GM23338 (cell line): ENCODE results near the gene SSR4. TPM values are rescaled to one million over a fixed set of nuclear protein-coding genes. Genes with fewer than 3 reads are reported as not detected.

Experiments used
- ATAC-seq: fragments of 200-7000 bp; cut with Tn5 transposase; 3 replicates; pipeline ENCODE4 v1.9.1; 2020
- DNase-seq: peaks from one replicate; pipeline ENCODE4 v3.0.0-alpha.2; 2015; ENCODE audit warnings: low spot score
- H2AFZ ChIP-seq: fragments of 200-600 bp; sonication (generic); 2 replicates; pipeline ENCODE4 v1.8.0; 2016; ENCODE audit warnings: antibody characterized with exemption, mild to moderate bottlenecking, moderate library complexity
- H3F3A ChIP-seq: fragments of 200-600 bp; sonication (generic); replicated peaks from 2 replicates; pipeline ENCODE4 v1.8.0; 2017; ENCODE audit warnings: antibody characterized with exemption, mixed run types, low read depth
- H3K27ac ChIP-seq: fragments of 200-600 bp; sonication (generic); 2 replicates; pipeline ENCODE4 v1.6.1; 2016; ENCODE audit warnings: low read depth
- H3K27me3 ChIP-seq: fragments of 200-600 bp; sonication (generic); 2 replicates; pipeline ENCODE4 v1.8.0; 2016; ENCODE audit warnings: mild to moderate bottlenecking, mixed run types, moderate library complexity; ENCODE audit not compliant: insufficient read depth
- H3K36me3 ChIP-seq: fragments of 200-600 bp; sonication (generic); 2 replicates; pipeline ENCODE4 v1.8.0; 2016; ENCODE audit warnings: mild to moderate bottlenecking; ENCODE audit not compliant: insufficient read depth
- H3K4me1 ChIP-seq: fragments of 200-600 bp; sonication (generic); 2 replicates; pipeline ENCODE4 v1.8.0; 2016; ENCODE audit warnings: mild to moderate bottlenecking, moderate library complexity; ENCODE audit not compliant: insufficient read depth
- H3K4me2 ChIP-seq: fragments of 200-600 bp; sonication (generic); 2 replicates; pipeline ENCODE4 v1.7.1; 2017; ENCODE audit warnings: mixed run types
- H3K4me3 ChIP-seq: fragments of 200-600 bp; sonication (generic); 2 replicates; pipeline ENCODE4 v1.6.1; 2016; ENCODE audit warnings: mixed run types
- H3K79me2 ChIP-seq: fragments of 200-600 bp; sonication (generic); replicated peaks from 2 replicates; pipeline ENCODE4 v1.8.0; 2017; ENCODE audit warnings: mild to moderate bottlenecking; ENCODE audit not compliant: insufficient read depth
- H3K9me2 ChIP-seq: fragments of 200-600 bp; sonication (generic); 2 replicates; pipeline ENCODE4 v1.8.0; 2017; ENCODE audit not compliant: insufficient read depth
- H4K20me1 ChIP-seq: fragments of 200-600 bp; sonication (generic); replicated peaks from 2 replicates; pipeline ENCODE4 v1.8.0; 2017; ENCODE audit warnings: mild to moderate bottlenecking; ENCODE audit not compliant: insufficient read depth
- H3K27ac Mint-ChIP-seq: 2 replicates; pipeline ENCODE4 v1.8.0; 2020; ENCODE audit warnings: inconsistent platforms, mild to moderate bottlenecking, moderate library complexity, mixed read lengths
- H3K27me3 Mint-ChIP-seq: 3 replicates; pipeline ENCODE4 v1.8.0; 2022; ENCODE audit warnings: low read depth, mild to moderate bottlenecking, moderate library complexity, mixed read lengths, inconsistent platforms; ENCODE audit not compliant: insufficient read depth, poor library complexity
- H3K36me3 Mint-ChIP-seq: 3 replicates; pipeline ENCODE4 v1.8.0; 2021; ENCODE audit warnings: low read depth, mild to moderate bottlenecking, inconsistent platforms, moderate library complexity, mixed read lengths
- H3K4me1 Mint-ChIP-seq: 3 replicates; pipeline ENCODE4 v1.8.0; 2020; ENCODE audit warnings: mild to moderate bottlenecking, inconsistent platforms, mixed read lengths
- H3K4me3 Mint-ChIP-seq: 3 replicates; pipeline ENCODE4 v1.8.0; 2021; ENCODE audit warnings: moderate library complexity, mild to moderate bottlenecking, inconsistent platforms, mixed read lengths
- H3K9me3 Mint-ChIP-seq: 3 replicates; pipeline ENCODE4 v1.8.0; 2020; ENCODE audit warnings: moderate library complexity, mild to moderate bottlenecking, inconsistent platforms, mixed read lengths
- CREB1 ChIP-seq: fragments of 250-450 bp; sonication (Bioruptor Pico); IDR thresholded peaks from 2 replicates; pipeline ENCODE4 v1.5.0; 2020; ENCODE audit warnings: low read depth, mild to moderate bottlenecking, moderate library complexity
- CTCF ChIP-seq, 2 experiments: fragments of 200-600 bp in 1 of 2; sonication (generic) in 1 of 2; conservative IDR thresholded peaks; 2 replicates each; pipeline versions ENCODE4 v1.5.1 to v1.6.1; 2016 to 2017; ENCODE audit warnings: antibody characterized with exemption in 2 of 2, low read depth in 2 of 2, mild to moderate bottlenecking in 2 of 2, moderate library complexity in 1 of 2
- EZH2 ChIP-seq: fragments of 200-600 bp; sonication (generic); IDR thresholded peaks from one replicate; pipeline ENCODE4 v1.8.0; 2017; ENCODE audit warnings: antibody characterized with exemption, mild to moderate bottlenecking, low read depth; ENCODE audit not compliant: unreplicated experiment
- EZH2phosphoT487 ChIP-seq: fragments of 200-600 bp; sonication (generic); IDR thresholded peaks from one replicate; pipeline ENCODE4 v1.8.1; 2018; ENCODE audit warnings: antibody characterized with exemption; ENCODE audit not compliant: unreplicated experiment
- JUNB ChIP-seq: IDR thresholded peaks from one replicate; pipeline ENCODE4 v1.6.1; 2016; ENCODE audit warnings: antibody characterized with exemption; ENCODE audit not compliant: unreplicated experiment
- NANOG ChIP-seq: IDR thresholded peaks from 2 replicates; pipeline ENCODE4 v1.6.1; 2016; ENCODE audit warnings: antibody characterized with exemption, borderline replicate concordance
- POLR2AphosphoS5 ChIP-seq: IDR thresholded peaks from 2 replicates; pipeline ENCODE4 v1.6.1; 2016; ENCODE audit warnings: antibody characterized with exemption, low read depth
- STAT1 ChIP-seq: IDR thresholded peaks from one replicate; pipeline ENCODE4 v1.6.1; 2016; ENCODE audit warnings: antibody characterized with exemption; ENCODE audit not compliant: unreplicated experiment
- ZNF114 ChIP-seq: fragments of 250-450 bp; sonication (Bioruptor Pico); IDR thresholded peaks from 2 replicates; pipeline ENCODE4 v1.5.0; 2020; ENCODE audit warnings: mild to moderate bottlenecking, moderate library complexity
- ZNF331 ChIP-seq: fragments of 250-450 bp; sonication (Bioruptor Pico); IDR thresholded peaks from 2 replicates; pipeline ENCODE4 v1.5.0; 2020; ENCODE audit warnings: low read depth, mild to moderate bottlenecking, moderate library complexity
- ZNF462 ChIP-seq: fragments of 250-450 bp; sonication (Bioruptor Pico); IDR thresholded peaks from 2 replicates; pipeline ENCODE4 v1.5.0; 2020; ENCODE audit warnings: mild to moderate bottlenecking, moderate library complexity
- polyA plus RNA-seq: library from polyadenylated mRNA; unstranded; fragments of >200 nt; fragmentation: Nextera tagmentation; extraction: Ambion mirVana; gene quantifications from 2 replicates; pipeline ENCODE4 v1.2.1, GENCODE V29; 2016
- total RNA-seq: library from RNA; depleted of rRNA; stranded (reverse); fragments of >200 nt; shearing (Covaris generic); gene quantifications from 2 replicates; pipeline ENCODE4 v1.2.3, GENCODE V29; 2014

SSR4 gene
- total and polyA plus RNA-seq, 2 experiments from 2014 or later = 107 to 352 TPM

- Histone ChIP-seq H3K27ac (no peak overlapping the region), H3K4me3 (no peak overlapping the region), H3K4me1 (no peaks in the 10 kb centered on the region), H2AFZ (no peak overlapping the region), H4K20me1 (no peaks in the 10 kb centered on the region), H3K79me2 (no peaks in the 10 kb centered on the region), H3K9me2 (no peaks in the 10 kb centered on the region), H3F3A (no peaks in the 10 kb centered on the region), H3K4me2 (no peak overlapping the region), H3K36me3 (no peaks in the 10 kb centered on the region), H3K27me3 (no peaks in the 10 kb centered on the region)
- Mint-ChIP-seq H3K27ac (no peak overlapping the region), H3K27me3 (no peaks in the 10 kb centered on the region), H3K4me3 (no peak overlapping the region), H3K9me3 (no peaks in the 10 kb centered on the region), H3K36me3 (no peaks in the 10 kb centered on the region), H3K4me1 (no peaks in the 10 kb centered on the region)
- no peak for DNase-seq
- no peak; the same call in 2 of the 3 replicates for ATAC-seq
- no peak for TF ChIP-seq EZH2
- TF ChIP-seq CTCF (conservative IDR thresholded peaks at IDR 0.05; ENCODE audit: low read depth in 2 of 2) = peak in 1 of 2 experiments; percentile 18; a peak in 1 of 4 replicates
These were observed 39.3 kb upstream of the SSR4 start for GRCh38 chrX:153755136-153755535.

- Histone ChIP-seq H2AFZ (no peak overlapping the region), H3K4me1 (no peaks in the 10 kb centered on the region), H3K79me2 (no peaks in the 10 kb centered on the region), H3F3A (no peaks in the 10 kb centered on the region), H3K27me3 (no peaks in the 10 kb centered on the region), H3K27ac (no peak overlapping the region), H4K20me1 (no peaks in the 10 kb centered on the region), H3K36me3 (no peaks in the 10 kb centered on the region), H3K4me2 (no peak overlapping the region), H3K4me3 (no peak overlapping the region), H3K9me2 (no peaks in the 10 kb centered on the region)
- Mint-ChIP-seq H3K4me1 (peaks cover 5% of the 10 kb centered on the region; the same call in 2 of the 3 replicates), H3K4me3 (no peak overlapping the region), H3K27me3 (peaks cover 6% of the 10 kb centered on the region), H3K27ac (no peak overlapping the region), H3K36me3 (no peaks in the 10 kb centered on the region), H3K9me3 (no peaks in the 10 kb centered on the region)
- ATAC-seq (no peak), DNase-seq (no peak)
- no peak for TF ChIP-seq ZNF114
- TF ChIP-seq NANOG = no peak
- TF ChIP-seq CREB1 (CRISPR knock-in tag) = no peak
- TF ChIP-seq CTCF (conservative IDR thresholded peaks at IDR 0.05; ENCODE audit: low read depth in 2 of 2) = no peak
- no peak for TF ChIP-seq POLR2AphosphoS5
- no peak for TF ChIP-seq EZH2
- TF ChIP-seq ZNF462 = no peak
- no peak for TF ChIP-seq STAT1
- no peak for TF ChIP-seq EZH2phosphoT487
- no peak for TF ChIP-seq ZNF331 (CRISPR knock-in tag)
- TF ChIP-seq JUNB = no peak
These were observed 32.6 kb upstream of the SSR4 start for GRCh38 chrX:153761863-153762262.
